Erythroblast (primary cell): ENCODE measurements around the gene WASHC4.

ENCODE experiments used
- GATA1 ChIP-seq: IDR thresholded peaks from 2 replicates; pipeline ENCODE4 v1.6.1; 2011; ENCODE audit warnings: low read depth, mild to moderate bottlenecking, control low read depth, low read length, moderate library complexity
- POLR2A ChIP-seq: IDR thresholded peaks from 2 replicates; pipeline ENCODE4 v1.6.1; 2011; ENCODE audit warnings: mild to moderate bottlenecking, low read length

GRCh38 chr12:105175397-105175990 is 68.0 kb downstream of the WASHC4 start:
- TF ChIP-seq POLR2A, result no peak
- no peak for TF ChIP-seq GATA1
